Measurements from ENCODE around the gene PRRG2.
A peak's percentile ranks its signal among the peaks of the same experiment; 100 is the strongest.

DNA sequence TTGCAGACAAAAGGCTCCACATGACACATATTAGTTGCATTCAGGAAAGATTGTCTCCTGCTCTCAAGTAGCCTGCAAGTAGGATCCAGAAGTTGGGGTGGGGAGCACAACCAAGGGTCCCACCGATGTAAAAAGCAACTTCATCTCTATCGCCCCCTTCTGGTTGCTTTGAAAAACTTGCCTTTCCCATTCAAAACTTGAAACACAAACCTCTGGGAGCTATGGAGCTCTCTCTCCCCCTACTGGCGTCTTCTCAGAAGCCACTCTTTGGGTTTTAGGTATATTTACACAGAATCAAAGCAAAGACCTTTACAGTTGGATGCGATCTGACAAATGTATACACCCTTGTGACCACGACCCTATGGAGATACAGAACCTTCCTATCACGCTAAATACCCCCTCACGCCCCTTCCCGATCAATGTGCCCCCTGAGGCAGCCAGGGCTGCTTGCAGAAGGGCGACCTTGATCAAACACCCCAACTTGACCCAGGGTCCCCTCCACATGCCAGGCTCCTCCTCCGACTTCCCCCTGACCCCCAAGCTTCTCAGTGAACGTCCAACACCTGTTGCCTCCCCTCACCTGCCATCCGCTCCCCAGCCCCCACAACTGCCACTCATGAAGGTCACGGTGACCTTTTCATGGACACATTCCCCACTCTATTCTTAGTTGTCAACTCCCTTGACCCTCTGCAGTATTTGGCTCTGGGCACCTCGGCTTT is 10.8 kb upstream of the PRRG2 start:
- TF ChIP-seq EP300 (IDR thresholded peaks at IDR 0.05): no peak
- no peak for TF ChIP-seq POLR2A (IDR thresholded peaks at IDR 0.05)
- TF ChIP-seq, protein P1, sequence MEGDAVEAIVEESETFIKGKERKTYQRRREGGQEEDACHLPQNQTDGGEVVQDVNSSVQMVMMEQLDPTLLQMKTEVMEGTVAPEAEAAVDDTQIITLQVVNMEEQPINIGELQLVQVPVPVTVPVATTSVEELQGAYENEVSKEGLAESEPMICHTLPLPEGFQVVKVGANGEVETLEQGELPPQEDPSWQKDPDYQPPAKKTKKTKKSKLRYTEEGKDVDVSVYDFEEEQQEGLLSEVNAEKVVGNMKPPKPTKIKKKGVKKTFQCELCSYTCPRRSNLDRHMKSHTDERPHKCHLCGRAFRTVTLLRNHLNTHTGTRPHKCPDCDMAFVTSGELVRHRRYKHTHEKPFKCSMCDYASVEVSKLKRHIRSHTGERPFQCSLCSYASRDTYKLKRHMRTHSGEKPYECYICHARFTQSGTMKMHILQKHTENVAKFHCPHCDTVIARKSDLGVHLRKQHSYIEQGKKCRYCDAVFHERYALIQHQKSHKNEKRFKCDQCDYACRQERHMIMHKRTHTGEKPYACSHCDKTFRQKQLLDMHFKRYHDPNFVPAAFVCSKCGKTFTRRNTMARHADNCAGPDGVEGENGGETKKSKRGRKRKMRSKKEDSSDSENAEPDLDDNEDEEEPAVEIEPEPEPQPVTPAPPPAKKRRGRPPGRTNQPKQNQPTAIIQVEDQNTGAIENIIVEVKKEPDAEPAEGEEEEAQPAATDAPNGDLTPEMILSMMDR (IDR thresholded peaks at IDR 0.05): peak; percentile 98 to 99
- no peak for TF ChIP-seq POLR2AphosphoS5 (IDR thresholded peaks at IDR 0.05)
